Measurements from ENCODE around the gene SOX4.

DNA sequence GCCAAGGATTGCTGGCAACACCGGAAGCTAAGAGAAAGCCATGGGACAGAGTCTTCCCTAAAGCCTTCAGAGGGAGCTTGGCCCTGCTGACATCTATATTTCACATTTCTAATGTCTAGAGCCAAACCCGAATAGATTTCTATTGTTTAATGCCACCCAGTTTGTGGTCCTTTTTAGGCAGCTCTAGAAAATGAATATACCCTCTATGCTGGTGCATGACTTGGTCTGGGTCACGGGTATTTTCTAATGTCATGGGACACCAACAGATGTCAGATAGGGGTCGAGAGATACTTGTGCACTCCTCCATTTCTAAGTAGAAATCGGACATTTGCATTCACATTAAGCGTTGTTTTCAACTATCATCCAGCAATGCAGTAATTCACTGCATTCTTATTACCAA is 37.0 kb upstream of the SOX4 start:
- TF ChIP-seq, protein P1, sequence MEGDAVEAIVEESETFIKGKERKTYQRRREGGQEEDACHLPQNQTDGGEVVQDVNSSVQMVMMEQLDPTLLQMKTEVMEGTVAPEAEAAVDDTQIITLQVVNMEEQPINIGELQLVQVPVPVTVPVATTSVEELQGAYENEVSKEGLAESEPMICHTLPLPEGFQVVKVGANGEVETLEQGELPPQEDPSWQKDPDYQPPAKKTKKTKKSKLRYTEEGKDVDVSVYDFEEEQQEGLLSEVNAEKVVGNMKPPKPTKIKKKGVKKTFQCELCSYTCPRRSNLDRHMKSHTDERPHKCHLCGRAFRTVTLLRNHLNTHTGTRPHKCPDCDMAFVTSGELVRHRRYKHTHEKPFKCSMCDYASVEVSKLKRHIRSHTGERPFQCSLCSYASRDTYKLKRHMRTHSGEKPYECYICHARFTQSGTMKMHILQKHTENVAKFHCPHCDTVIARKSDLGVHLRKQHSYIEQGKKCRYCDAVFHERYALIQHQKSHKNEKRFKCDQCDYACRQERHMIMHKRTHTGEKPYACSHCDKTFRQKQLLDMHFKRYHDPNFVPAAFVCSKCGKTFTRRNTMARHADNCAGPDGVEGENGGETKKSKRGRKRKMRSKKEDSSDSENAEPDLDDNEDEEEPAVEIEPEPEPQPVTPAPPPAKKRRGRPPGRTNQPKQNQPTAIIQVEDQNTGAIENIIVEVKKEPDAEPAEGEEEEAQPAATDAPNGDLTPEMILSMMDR (IDR thresholded peaks at IDR 0.05): no peak
- TF ChIP-seq POLR2A (IDR thresholded peaks at IDR 0.05): no peak
